A549 (cell line): ENCODE results near the gene AP3D1. TPM values are rescaled to one million over a fixed set of nuclear protein-coding genes. Genes with fewer than 3 reads are reported as not detected.

Source experiments
- ATAC-seq, 2 experiments: fragments of 200-7000 bp in 1 of 2; fragments of >200 bp in 1 of 2; cut with Nextera tagmentation in 1 of 2; cut with Tn5 transposase in 1 of 2; 3 replicates each; pipeline versions ENCODE4 v1.8.0 to v1.9.1; 2018 to 2020; ENCODE audit warnings: mild to moderate bottlenecking in 1 of 2, moderate library complexity in 1 of 2
- CTCF ChIA-PET: fragments of 300-600 bp; sonication (Branson Sonifier 250); formaldehyde crosslinking; extraction: SDS; loops from one replicate; lab custom pipeline; 2021; ENCODE audit warnings: antibody characterized with exemption, inconsistent platforms; lab: Yijun Ruan, JAX
- POLR2A ChIA-PET: fragments of 350-600 bp; formaldehyde crosslinking; extraction: SDS; loops from one replicate; lab custom pipeline; 2021; ENCODE audit warnings: antibody characterized with exemption, inconsistent platforms; lab: Yijun Ruan, JAX
- DNase-seq, 2 experiments: peaks; one replicate each; pipeline versions ENCODE4 v3.0.0 to v3.0.0-alpha.2; 2011 to 2016; ENCODE audit warnings: low read depth in 1 of 2, low spot score in 1 of 2
- FAIRE-seq: peaks from 2 replicates; lab custom pipeline; 2011; peaks lifted over from hg19 to GRCh38; lab: Jason Lieb, UNC
- H3K27ac ChIP-seq, 2 experiments: fragments of >200 bp; sonication (Bioruptor Twin); formaldehyde crosslinking; 3 replicates each; pipeline ENCODE4 v1.5.1; 2016 to 2017
- H3K4me1 ChIP-seq: fragments of >200 bp; sonication (Bioruptor Twin); formaldehyde crosslinking; 3 replicates; pipeline ENCODE4 v1.6.1; 2016
- H3K4me2 ChIP-seq: fragments of >200 bp; sonication (Bioruptor Twin); formaldehyde crosslinking; 3 replicates; pipeline ENCODE4 v1.6.1; 2016
- H3K4me3 ChIP-seq: fragments of >200 bp; sonication (Bioruptor Twin); formaldehyde crosslinking; 3 replicates; pipeline ENCODE4 v1.5.1; 2016
- H3K9me3 ChIP-seq: fragments of >200 bp; sonication (Bioruptor Twin); formaldehyde crosslinking; 3 replicates; pipeline ENCODE4 v1.6.1; 2016
- BHLHE40 ChIP-seq: IDR thresholded peaks from 2 replicates; pipeline ENCODE4 v1.6.1; 2012; ENCODE audit warnings: low read depth, low read length, inconsistent platforms
- CBX2 ChIP-seq: fragments of 200-600 bp; sonication (generic); IDR thresholded peaks from 2 replicates; pipeline ENCODE4 v1.6.1; 2016; ENCODE audit warnings: low read depth, mild to moderate bottlenecking, borderline replicate concordance
- CHD4 ChIP-seq: fragments of 200-600 bp; sonication (generic); IDR thresholded peaks from 2 replicates; pipeline ENCODE4 v1.6.1; 2016; ENCODE audit warnings: antibody characterized with exemption, mild to moderate bottlenecking, borderline replicate concordance
- EHF ChIP-seq: fragments of 250-450 bp; sonication (Bioruptor Pico); IDR thresholded peaks from 2 replicates; pipeline ENCODE4 v1.5.0; 2020; ENCODE audit warnings: mild to moderate bottlenecking
- FOSB ChIP-seq: fragments of 250-450 bp; sonication (Bioruptor Pico); IDR thresholded peaks from 2 replicates; pipeline ENCODE4 v1.5.0; 2020; ENCODE audit warnings: mild to moderate bottlenecking, moderate library complexity
- KDM5A ChIP-seq: fragments of 200-600 bp; sonication (generic); IDR thresholded peaks from 2 replicates; pipeline ENCODE4 v1.6.1; 2016; ENCODE audit warnings: antibody characterized with exemption, mild to moderate bottlenecking
- MAZ ChIP-seq: fragments of 150-350 bp; IDR thresholded peaks from 2 replicates; pipeline ENCODE4 v1.6.1; 2014; ENCODE audit warnings: antibody characterized with exemption, low read depth, low read length, borderline replicate concordance
- NPAS2 ChIP-seq: fragments of 250-450 bp; sonication (Bioruptor Pico); IDR thresholded peaks from 2 replicates; pipeline ENCODE4 v1.8.0; 2022; ENCODE audit warnings: mild to moderate bottlenecking, moderate library complexity, borderline replicate concordance
- PHF8 ChIP-seq: fragments of 200-600 bp; sonication (generic); IDR thresholded peaks from 2 replicates; pipeline ENCODE4 v1.6.1; 2016; ENCODE audit warnings: low read depth, mild to moderate bottlenecking, antibody characterized with exemption, moderate library complexity, borderline replicate concordance
- POLR2A ChIP-seq: IDR thresholded peaks from 2 replicates; pipeline ENCODE4 v1.6.1; 2012; ENCODE audit warnings: mild to moderate bottlenecking, low read length
- RCOR1 ChIP-seq: fragments of 150-350 bp; IDR thresholded peaks from 2 replicates; pipeline ENCODE4 v1.6.1; 2014; ENCODE audit warnings: antibody characterized with exemption, low read length, low read depth
- SMC3 ChIP-seq: fragments of >200 bp; sonication (Bioruptor Twin); formaldehyde crosslinking; IDR thresholded peaks from 3 replicates; pipeline ENCODE4 v1.6.1; 2018; ENCODE audit warnings: inconsistent platforms
- SREBF2 ChIP-seq: fragments of 450-650 bp; IDR thresholded peaks from 2 replicates; pipeline ENCODE4 v1.6.1; 2014; ENCODE audit warnings: mild to moderate bottlenecking, moderate library complexity
- TFCP2L1 ChIP-seq: fragments of 250-450 bp; sonication (Bioruptor Pico); IDR thresholded peaks from 2 replicates; pipeline ENCODE4 v1.5.0; 2021; ENCODE audit warnings: mild to moderate bottlenecking
- WGBS: methylation state at CpG from one replicate; pipeline ENCODE4 v1.1.6; 2017; ENCODE audit errors: missing lambda C conversion rate; 5-methylcytosine and 5-hydroxymethylcytosine counted together
- polyA plus RNA-seq, 4 experiments: library from polyadenylated mRNA; depleted of rRNA in 3 of 4; stranded (reverse); fragments of >200 nt; fragmentation: RNase III in 1 of 4; extraction: RNeasy Plus Mini Kit Qiagen cat#74134 plus additional on column Dnase treatment in 1 of 4; gene quantifications; 2 replicates in 3 of 4; 3 replicates in 1 of 4; pipeline ENCODE4 v1.2.3, GENCODE V29; 2011 to 2017
- TF ChIP-seq, protein P1 (sequence below): fragments of 250-450 bp; sonication (Bioruptor Pico); IDR thresholded peaks from 2 replicates; pipeline ENCODE4 v1.5.0; 2021; ENCODE audit warnings: mild to moderate bottlenecking, moderate library complexity, borderline replicate concordance
- TF ChIP-seq, protein P2 (sequence below): fragments of >200 bp; sonication (Bioruptor Twin); formaldehyde crosslinking; IDR thresholded peaks from 2 replicates; pipeline ENCODE4 v1.6.1; 2016
- TF ChIP-seq, protein P3 (sequence below): fragments of 150-350 bp; IDR thresholded peaks from 2 replicates; pipeline ENCODE4 v1.6.1; 2014; ENCODE audit warnings: low read depth, mild to moderate bottlenecking, low read length
- TF ChIP-seq, protein P4 (sequence below): fragments of >200 bp; sonication (Bioruptor Twin); formaldehyde crosslinking; IDR thresholded peaks from 3 replicates; pipeline ENCODE4 v1.5.1; 2016

AP3D1 gene
- polyA plus RNA-seq, 2 of the 4 experiments (the other 2 are of a cell fraction) = 44.4 to 66.9 TPM

DNA sequence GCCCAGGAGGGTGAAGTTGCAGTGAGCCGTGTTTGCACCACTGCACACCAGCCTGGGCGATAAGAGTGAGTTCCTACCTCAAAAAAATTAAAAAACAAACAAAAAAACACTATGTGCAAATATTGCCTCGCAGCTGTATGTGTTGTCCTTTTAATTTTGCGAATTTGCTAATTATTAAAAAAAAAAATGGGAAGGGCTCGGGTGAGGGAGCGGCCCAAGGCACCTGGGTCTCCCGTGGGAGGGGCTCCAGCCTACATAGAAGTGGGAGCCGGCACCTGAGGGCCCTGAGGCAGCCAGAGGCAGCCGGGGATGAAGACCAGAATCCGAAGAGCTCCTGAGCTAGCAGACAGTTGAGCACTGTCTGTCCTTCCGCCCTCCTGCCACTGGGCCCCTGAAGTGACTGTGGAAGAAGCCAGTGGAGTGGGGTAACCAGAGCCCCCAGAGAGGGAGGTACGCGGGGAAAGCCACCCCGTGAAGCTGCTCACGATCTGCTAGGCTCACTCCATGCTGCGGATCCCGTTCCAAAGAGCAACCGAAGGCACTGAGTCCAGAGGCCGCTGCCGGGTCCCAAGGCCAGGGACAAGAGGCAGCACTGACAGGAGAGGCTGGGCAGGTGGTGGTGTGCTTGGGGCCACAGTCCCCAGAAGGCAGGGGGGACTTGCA is 48.2 kb downstream of the AP3D1 start:
- no peak for DNase-seq
- no peak for ATAC-seq
- H3K4me3 ChIP-seq = no peak overlapping the region
- H3K27ac ChIP-seq = no peak overlapping the region
- no peak overlapping the region for H3K4me2 ChIP-seq
- ChIA-PET POLR2A (no interaction called here), CTCF (no interaction called here)
- no peak for FAIRE-seq
- H3K4me1 ChIP-seq = no peaks in the 10 kb centered on the region
- TF ChIP-seq, protein P1, sequence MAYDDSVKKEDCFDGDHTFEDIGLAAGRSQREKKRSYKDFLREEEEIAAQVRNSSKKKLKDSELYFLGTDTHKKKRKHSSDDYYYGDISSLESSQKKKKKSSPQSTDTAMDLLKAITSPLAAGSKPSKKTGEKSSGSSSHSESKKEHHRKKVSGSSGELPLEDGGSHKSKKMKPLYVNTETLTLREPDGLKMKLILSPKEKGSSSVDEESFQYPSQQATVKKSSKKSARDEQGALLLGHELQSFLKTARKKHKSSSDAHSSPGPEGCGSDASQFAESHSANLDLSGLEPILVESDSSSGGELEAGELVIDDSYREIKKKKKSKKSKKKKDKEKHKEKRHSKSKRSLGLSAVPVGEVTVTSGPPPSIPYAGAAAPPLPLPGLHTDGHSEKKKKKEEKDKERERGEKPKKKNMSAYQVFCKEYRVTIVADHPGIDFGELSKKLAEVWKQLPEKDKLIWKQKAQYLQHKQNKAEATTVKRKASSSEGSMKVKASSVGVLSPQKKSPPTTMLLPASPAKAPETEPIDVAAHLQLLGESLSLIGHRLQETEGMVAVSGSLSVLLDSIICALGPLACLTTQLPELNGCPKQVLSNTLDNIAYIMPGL (CRISPR knock-in tag) = no peak
- TF ChIP-seq TFCP2L1 (CRISPR knock-in tag) (no peak), CBX2 (no peak), BHLHE40 (no peak), RCOR1 (no peak)
- TF ChIP-seq, all 56 proteins: peak for 0
- no peaks in the 10 kb centered on the region; the same call in 2 of the 3 replicates for H3K9me3 ChIP-seq
- WGBS = 89% methylated on average over 15 of the region's 20 CpGs

DNA sequence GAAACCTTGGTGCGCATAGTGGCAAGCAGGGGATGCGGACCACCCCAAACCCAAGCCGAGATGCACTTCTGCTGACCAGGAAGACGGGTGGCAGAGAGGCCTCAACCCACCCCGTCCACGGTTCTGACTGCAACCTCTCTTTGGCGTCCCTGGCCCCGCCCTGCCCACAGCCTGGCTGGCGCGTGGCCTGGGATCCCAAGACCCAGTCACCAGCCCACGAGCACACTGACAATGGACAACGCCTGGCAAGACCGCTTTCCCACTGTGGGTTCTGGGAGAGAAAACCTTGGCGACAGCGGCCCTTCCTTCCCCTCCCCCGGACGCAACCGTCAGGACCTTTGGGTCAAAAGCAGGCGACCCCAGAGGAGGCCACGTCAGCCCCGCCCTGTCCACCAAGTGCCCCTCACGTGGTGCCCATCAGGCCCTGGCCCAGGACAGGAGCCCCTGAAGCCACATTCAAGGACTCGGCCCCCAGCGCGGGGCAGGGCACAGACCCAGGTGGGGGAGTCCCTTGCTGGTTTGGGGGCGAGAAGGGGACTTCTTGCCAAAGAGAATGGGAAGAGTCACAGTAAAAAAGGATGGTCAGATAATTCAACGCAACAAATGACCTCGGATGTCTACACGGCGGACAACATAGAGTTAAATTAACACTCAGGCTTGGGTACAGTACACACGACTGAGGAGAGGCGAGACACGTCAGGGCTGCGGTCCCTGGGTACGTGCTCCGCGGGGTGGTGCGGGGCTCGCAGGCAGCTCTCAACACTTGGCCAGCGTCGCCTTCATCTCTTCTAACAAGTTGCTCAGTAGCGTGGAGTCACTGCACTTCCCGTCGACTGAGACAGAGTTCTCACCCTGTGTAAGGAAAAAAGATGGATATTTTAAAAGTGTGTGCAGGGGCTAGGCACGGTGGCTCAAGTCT is 49.7 kb downstream of the AP3D1 start:
- Histone ChIP-seq H3K4me3 (no peak overlapping the region), H3K4me1 (peaks cover 7% of the 10 kb centered on the region; the same call in 1 of the 3 replicates), H3K27ac (no peak overlapping the region), H3K4me2 (no peak overlapping the region), H3K9me3 (no peaks in the 10 kb centered on the region; the same call in 2 of the 3 replicates)
- POLR2A ChIA-PET = no interaction called here
- CTCF ChIA-PET = no interaction called here
- 93% methylated on average over 31 of the region's 45 CpGs for WGBS
- ATAC-seq (no peak), DNase-seq (no peak), FAIRE-seq (no peak)
- no peak for TF ChIP-seq PHF8
- TF ChIP-seq SMC3 = no peak
- TF ChIP-seq, protein P2, sequence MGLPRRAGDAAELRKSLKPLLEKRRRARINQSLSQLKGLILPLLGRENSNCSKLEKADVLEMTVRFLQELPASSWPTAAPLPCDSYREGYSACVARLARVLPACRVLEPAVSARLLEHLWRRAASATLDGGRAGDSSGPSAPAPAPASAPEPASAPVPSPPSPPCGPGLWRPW = no peak
- TF ChIP-seq EHF (CRISPR knock-in tag) = no peak
- TF ChIP-seq KDM5A = no peak
- TF ChIP-seq NPAS2 (CRISPR knock-in tag) = no peak
- no peak for TF ChIP-seq FOSB (CRISPR knock-in tag)
- no peak for TF ChIP-seq BHLHE40
- TF ChIP-seq SREBF2 = no peak
- TF ChIP-seq, all 56 proteins: peak for 0

DNA sequence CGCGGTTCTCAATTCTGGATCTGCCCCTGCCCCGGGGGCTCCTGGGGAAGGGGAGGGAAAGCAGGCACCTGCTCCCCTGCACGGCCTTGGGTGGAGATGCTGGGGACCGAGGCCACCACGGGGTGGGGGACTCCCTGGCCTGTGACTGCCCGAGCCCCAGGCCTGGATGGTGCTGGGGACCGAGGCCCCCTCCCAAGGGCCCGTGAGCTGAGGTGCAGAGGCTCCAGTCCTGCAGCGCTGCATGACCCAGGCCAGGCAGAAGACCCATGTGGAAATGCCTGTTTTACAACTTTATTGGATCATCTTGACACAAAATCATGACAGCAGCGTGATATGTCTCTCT is 50.7 kb downstream of the AP3D1 start:
- H3K27ac ChIP-seq = no peak overlapping the region
- TF ChIP-seq POLR2A = no peak
- H3K4me1 ChIP-seq = peaks cover 7% of the 10 kb centered on the region; the same call in 1 of the 3 replicates
- WGBS = 93% methylated on average over 1 of the region's 11 CpGs
- FAIRE-seq (no peak), ATAC-seq (no peak), DNase-seq (no peak)
- H3K4me2 ChIP-seq = no peak overlapping the region
- ChIA-PET POLR2A (no interaction called here), CTCF (no interaction called here)
- H3K4me3 ChIP-seq = no peak overlapping the region
- no peaks in the 10 kb centered on the region; the same call in 2 of the 3 replicates for H3K9me3 ChIP-seq

DNA sequence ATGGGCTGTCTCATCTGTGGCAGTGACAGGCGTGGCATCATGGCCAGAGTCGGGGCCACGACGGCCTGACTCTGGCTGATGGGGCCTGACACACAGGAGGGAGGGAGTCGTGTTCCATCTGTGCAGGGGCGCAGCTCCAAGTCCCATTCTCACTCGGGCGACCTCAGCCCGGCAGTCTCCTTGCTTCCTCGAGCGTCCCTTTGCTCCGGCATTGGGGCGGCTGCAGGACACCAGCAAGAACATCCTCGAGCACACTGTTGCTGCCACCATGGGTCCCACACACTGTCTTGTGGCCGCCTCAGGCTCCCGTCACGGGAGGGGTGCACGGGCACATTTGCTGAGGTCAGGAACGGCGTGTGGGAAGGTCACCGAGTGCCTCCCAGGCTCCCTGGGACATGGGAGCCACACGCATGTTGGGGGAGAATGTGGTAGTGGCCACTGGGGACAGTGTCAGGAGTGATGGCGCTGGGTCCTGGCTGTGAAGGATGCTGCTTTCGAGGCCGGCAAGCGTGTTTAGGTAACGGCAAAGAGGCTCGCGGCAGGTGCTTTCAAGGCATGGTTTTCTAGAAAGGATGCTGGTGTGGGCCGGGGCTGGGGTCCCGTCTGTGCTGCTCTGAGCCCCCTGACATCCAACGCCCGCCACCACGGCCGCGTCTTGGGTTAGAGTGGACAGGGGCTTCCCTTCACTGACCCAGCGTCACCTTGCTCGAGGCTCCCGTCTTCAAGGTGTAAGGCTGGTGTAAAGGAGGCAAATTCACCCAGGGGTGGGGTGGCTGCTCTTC is 51.2 kb downstream of the AP3D1 start:
- POLR2A ChIA-PET = no interaction called here
- Histone ChIP-seq H3K9me3 (no peaks in the 10 kb centered on the region), H3K4me3 (no peak overlapping the region), H3K27ac (no peak overlapping the region), H3K4me1 (peaks cover 10% of the 10 kb centered on the region; the same call in 1 of the 3 replicates), H3K4me2 (no peak overlapping the region)
- DNase-seq = no peak
- WGBS = 95% methylated on average over 30 of the region's 39 CpGs
- no peak for ATAC-seq
- no peak for FAIRE-seq
- CTCF ChIA-PET = no interaction called here
- TF ChIP-seq, protein P3, sequence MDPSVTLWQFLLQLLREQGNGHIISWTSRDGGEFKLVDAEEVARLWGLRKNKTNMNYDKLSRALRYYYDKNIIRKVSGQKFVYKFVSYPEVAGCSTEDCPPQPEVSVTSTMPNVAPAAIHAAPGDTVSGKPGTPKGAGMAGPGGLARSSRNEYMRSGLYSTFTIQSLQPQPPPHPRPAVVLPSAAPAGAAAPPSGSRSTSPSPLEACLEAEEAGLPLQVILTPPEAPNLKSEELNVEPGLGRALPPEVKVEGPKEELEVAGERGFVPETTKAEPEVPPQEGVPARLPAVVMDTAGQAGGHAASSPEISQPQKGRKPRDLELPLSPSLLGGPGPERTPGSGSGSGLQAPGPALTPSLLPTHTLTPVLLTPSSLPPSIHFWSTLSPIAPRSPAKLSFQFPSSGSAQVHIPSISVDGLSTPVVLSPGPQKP = no peak
- TF ChIP-seq, protein P4, sequence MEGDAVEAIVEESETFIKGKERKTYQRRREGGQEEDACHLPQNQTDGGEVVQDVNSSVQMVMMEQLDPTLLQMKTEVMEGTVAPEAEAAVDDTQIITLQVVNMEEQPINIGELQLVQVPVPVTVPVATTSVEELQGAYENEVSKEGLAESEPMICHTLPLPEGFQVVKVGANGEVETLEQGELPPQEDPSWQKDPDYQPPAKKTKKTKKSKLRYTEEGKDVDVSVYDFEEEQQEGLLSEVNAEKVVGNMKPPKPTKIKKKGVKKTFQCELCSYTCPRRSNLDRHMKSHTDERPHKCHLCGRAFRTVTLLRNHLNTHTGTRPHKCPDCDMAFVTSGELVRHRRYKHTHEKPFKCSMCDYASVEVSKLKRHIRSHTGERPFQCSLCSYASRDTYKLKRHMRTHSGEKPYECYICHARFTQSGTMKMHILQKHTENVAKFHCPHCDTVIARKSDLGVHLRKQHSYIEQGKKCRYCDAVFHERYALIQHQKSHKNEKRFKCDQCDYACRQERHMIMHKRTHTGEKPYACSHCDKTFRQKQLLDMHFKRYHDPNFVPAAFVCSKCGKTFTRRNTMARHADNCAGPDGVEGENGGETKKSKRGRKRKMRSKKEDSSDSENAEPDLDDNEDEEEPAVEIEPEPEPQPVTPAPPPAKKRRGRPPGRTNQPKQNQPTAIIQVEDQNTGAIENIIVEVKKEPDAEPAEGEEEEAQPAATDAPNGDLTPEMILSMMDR = no peak
- no peak for TF ChIP-seq CHD4
- no peak for TF ChIP-seq MAZ
- TF ChIP-seq, protein P1 (CRISPR knock-in tag) = no peak
